ENCODE data around the gene TENM4. TPM values are rescaled to one million over a fixed set of nuclear protein-coding genes. Genes with fewer than 3 reads are reported as not detected.
A peak's percentile ranks its signal among the peaks of the same experiment; 100 is the strongest.

TENM4 gene
- total RNA-seq, 2 experiments from 2014 or later = not detected

- Mint-ChIP-seq H3K36me3 (peaks cover 5% of the 10 kb centered on the region), H3K9me3 (peaks cover 4% of the 10 kb centered on the region), H3K4me3 (peak overlapping the region; percentile 14), H3K27me3 (peaks cover 74% of the 10 kb centered on the region), H3K27ac (no peak overlapping the region), H3K4me1 (peaks cover 13% of the 10 kb centered on the region)
- no peak for DNase-seq
Observed at GRCh38 chr11:79437278-79437980, 3.4 kb downstream of the TENM4 start.

GRCh38 chr11:79436919-79437277 lies 3.9 kb downstream of the TENM4 start:
- H3K4me1 Mint-ChIP-seq = peaks cover 13% of the 10 kb centered on the region
- no peak overlapping the region for H3K27ac Mint-ChIP-seq
- peaks cover 5% of the 10 kb centered on the region for H3K36me3 Mint-ChIP-seq
- DNase-seq = no peak
- H3K4me3 Mint-ChIP-seq = peak overlapping the region; percentile 33
- H3K9me3 Mint-ChIP-seq = peaks cover 4% of the 10 kb centered on the region
- peaks cover 70% of the 10 kb centered on the region for H3K27me3 Mint-ChIP-seq

GRCh38 chr11:79434283-79434682 lies 6.5 kb downstream of the TENM4 start:
- Mint-ChIP-seq H3K4me1 (peaks cover 7% of the 10 kb centered on the region), H3K4me3 (no peak overlapping the region), H3K36me3 (no peaks in the 10 kb centered on the region), H3K9me3 (no peaks in the 10 kb centered on the region), H3K27ac (no peak overlapping the region), H3K27me3 (peaks cover 56% of the 10 kb centered on the region)
- DNase-seq = no peak

GRCh38 chr11:79432138-79432537 lies 8.7 kb downstream of the TENM4 start:
- no peaks in the 10 kb centered on the region for H3K9me3 Mint-ChIP-seq
- DNase-seq = no peak
- peaks cover 37% of the 10 kb centered on the region for H3K27me3 Mint-ChIP-seq
- no peaks in the 10 kb centered on the region for H3K36me3 Mint-ChIP-seq
- H3K4me3 Mint-ChIP-seq = no peak overlapping the region
- H3K4me1 Mint-ChIP-seq = peaks cover 6% of the 10 kb centered on the region
- H3K27ac Mint-ChIP-seq = no peak overlapping the region

GRCh38 chr11:79431535-79431934 lies 9.3 kb downstream of the TENM4 start:
- Mint-ChIP-seq H3K4me1 (peaks cover 1% of the 10 kb centered on the region), H3K36me3 (no peaks in the 10 kb centered on the region), H3K9me3 (no peaks in the 10 kb centered on the region), H3K27me3 (peaks cover 32% of the 10 kb centered on the region), H3K4me3 (no peak overlapping the region), H3K27ac (no peak overlapping the region)
- DNase-seq = no peak

GRCh38 chr11:79430280-79430679 lies 10.6 kb downstream of the TENM4 start:
- Mint-ChIP-seq H3K9me3 (no peaks in the 10 kb centered on the region), H3K27me3 (peaks cover 24% of the 10 kb centered on the region), H3K27ac (no peak overlapping the region), H3K4me3 (no peak overlapping the region), H3K36me3 (no peaks in the 10 kb centered on the region), H3K4me1 (no peaks in the 10 kb centered on the region)
- DNase-seq = no peak

GRCh38 chr11:79428406-79428805 lies 12.4 kb downstream of the TENM4 start:
- no peak for DNase-seq
- no peak overlapping the region for H3K4me3 Mint-ChIP-seq
- H3K27ac Mint-ChIP-seq = no peak overlapping the region
- H3K9me3 Mint-ChIP-seq = no peaks in the 10 kb centered on the region
- no peaks in the 10 kb centered on the region for H3K4me1 Mint-ChIP-seq
- peaks cover 16% of the 10 kb centered on the region for H3K27me3 Mint-ChIP-seq
- H3K36me3 Mint-ChIP-seq = no peaks in the 10 kb centered on the region

GRCh38 chr11:79427611-79428327 lies 13.1 kb downstream of the TENM4 start:
- DNase-seq = no peak
- Mint-ChIP-seq H3K4me1 (no peaks in the 10 kb centered on the region), H3K36me3 (no peaks in the 10 kb centered on the region), H3K9me3 (no peaks in the 10 kb centered on the region), H3K27me3 (peaks cover 15% of the 10 kb centered on the region), H3K27ac (no peak overlapping the region), H3K4me3 (no peak overlapping the region)

GRCh38 chr11:79427126-79427525 lies 13.7 kb downstream of the TENM4 start:
- Mint-ChIP-seq H3K27ac (no peak overlapping the region), H3K4me3 (no peak overlapping the region), H3K4me1 (no peaks in the 10 kb centered on the region), H3K9me3 (no peaks in the 10 kb centered on the region), H3K27me3 (peaks cover 17% of the 10 kb centered on the region), H3K36me3 (no peaks in the 10 kb centered on the region)
- DNase-seq = no peak

GRCh38 chr11:79425463-79425862 lies 15.4 kb downstream of the TENM4 start:
- peaks cover 13% of the 10 kb centered on the region for H3K27me3 Mint-ChIP-seq
- no peak overlapping the region for H3K27ac Mint-ChIP-seq
- H3K9me3 Mint-ChIP-seq = no peaks in the 10 kb centered on the region
- DNase-seq = no peak
- H3K36me3 Mint-ChIP-seq = no peaks in the 10 kb centered on the region
- H3K4me3 Mint-ChIP-seq = no peak overlapping the region
- H3K4me1 Mint-ChIP-seq = no peaks in the 10 kb centered on the region

GRCh38 chr11:79423736-79424135 lies 17.1 kb downstream of the TENM4 start:
- no peak overlapping the region for H3K27ac Mint-ChIP-seq
- no peaks in the 10 kb centered on the region for H3K4me1 Mint-ChIP-seq
- H3K36me3 Mint-ChIP-seq = no peaks in the 10 kb centered on the region

GRCh38 chr11:79422866-79423265 lies 18.0 kb downstream of the TENM4 start:
- Mint-ChIP-seq H3K36me3 (no peaks in the 10 kb centered on the region), H3K27me3 (peaks cover 17% of the 10 kb centered on the region), H3K4me3 (no peak overlapping the region), H3K4me1 (no peaks in the 10 kb centered on the region), H3K9me3 (no peaks in the 10 kb centered on the region), H3K27ac (no peak overlapping the region)
- DNase-seq = no peak

More at GRCh38 chr11:79423736-79424135, 17.1 kb downstream of the TENM4 start:
- H3K27me3 Mint-ChIP-seq = peaks cover 17% of the 10 kb centered on the region
- DNase-seq = no peak
- no peak overlapping the region for H3K4me3 Mint-ChIP-seq
- H3K9me3 Mint-ChIP-seq = no peaks in the 10 kb centered on the region

- no peaks in the 10 kb centered on the region for H3K4me1 Mint-ChIP-seq
- H3K9me3 Mint-ChIP-seq = no peaks in the 10 kb centered on the region
- H3K27ac Mint-ChIP-seq = no peak overlapping the region
- no peaks in the 10 kb centered on the region for H3K36me3 Mint-ChIP-seq
- H3K27me3 Mint-ChIP-seq = peaks cover 17% of the 10 kb centered on the region
- DNase-seq = no peak
- H3K4me3 Mint-ChIP-seq = no peak overlapping the region
Observed at GRCh38 chr11:79421820-79422219, 19.0 kb downstream of the TENM4 start.

GRCh38 chr11:79419120-79419519 lies 21.7 kb downstream of the TENM4 start:
- Mint-ChIP-seq H3K36me3 (no peaks in the 10 kb centered on the region), H3K27me3 (peaks cover 9% of the 10 kb centered on the region), H3K4me3 (no peak overlapping the region), H3K27ac (no peak overlapping the region), H3K9me3 (peaks cover 3% of the 10 kb centered on the region), H3K4me1 (no peaks in the 10 kb centered on the region)
- no peak for DNase-seq

GRCh38 chr11:79418241-79418640 lies 22.6 kb downstream of the TENM4 start:
- Mint-ChIP-seq H3K27ac (no peak overlapping the region), H3K9me3 (peaks cover 3% of the 10 kb centered on the region), H3K27me3 (peaks cover 9% of the 10 kb centered on the region), H3K36me3 (no peaks in the 10 kb centered on the region), H3K4me1 (no peaks in the 10 kb centered on the region), H3K4me3 (no peak overlapping the region)
- no peak for DNase-seq

Data from activated naive CD8-positive, alpha-beta T cell treated with anti-CD3 and anti-CD28 coated beads for 36 hours (primary cell).